ENCODE results near the gene FGF7. TPM values are rescaled to one million over a fixed set of nuclear protein-coding genes. Genes with fewer than 3 reads are reported as not detected.

FGF7 gene
- total and polyA plus RNA-seq, 2 of the 8 experiments (the other 6 are each of a cell fraction or from before 2014, with no cell fraction given), result not detected

GRCh38 chr15:49379996-49380395 lies 43.0 kb upstream of the FGF7 start:
- H3K4me2 ChIP-seq (ENCODE audit: insufficient read depth in 1 of 2, low read depth in 2 of 2, low read length in 2 of 2), result no peak overlapping the region
- H4K91ac ChIP-seq (replicated peaks; ENCODE audit: insufficient read length, low read length), result no peak overlapping the region
- H3K9me3 ChIP-seq (ENCODE audit: insufficient read depth in 2 of 2, low read depth in 1 of 2, low read length in 1 of 2), result no peaks in the 10 kb centered on the region
- no peaks in the 10 kb centered on the region for H3K79me1 ChIP-seq (ENCODE audit: low read depth, low read length)
- no peak overlapping the region for H4K5ac ChIP-seq (ENCODE audit: insufficient read length, low read depth, low read length)
- H2AK5ac ChIP-seq (ENCODE audit: low read depth, low read length), result peak overlapping the region; percentile 96; the same call in 1 of the 2 replicates
- no peak overlapping the region for H3K14ac ChIP-seq (ENCODE audit: insufficient read length)
- H3K27ac ChIP-seq (ENCODE audit: low read depth, low read length), result no peak overlapping the region
- H3K4ac ChIP-seq (replicated peaks; ENCODE audit: insufficient read length, low read depth, low read length), result no peak overlapping the region
- H2BK5ac ChIP-seq (ENCODE audit: low read depth, low read length), result no peak overlapping the region; the same call in 1 of the 2 replicates
- ChIA-PET CTCF (ENCODE audit: partially characterized antibody) (interaction anchor here (0.8 kb wide), 1 partner anchor 143 kb away, joined by 3 read pairs; no protein-coding TSS in a partner anchor), POLR2A (ENCODE audit: partially characterized antibody) (no interaction called here)
- H4K20me1 ChIP-seq (replicated peaks in 1 of 2; ENCODE audit: control insufficient read depth in 1 of 2, insufficient read depth in 2 of 2, low read length in 2 of 2), result no peaks in the 10 kb centered on the region
- no peaks in the 10 kb centered on the region for H3K36me3 ChIP-seq (ENCODE audit: control insufficient read depth in 2 of 4, insufficient read depth in 4 of 4, low read length in 3 of 4)
- no peak overlapping the region for H2BK120ac ChIP-seq (replicated peaks; ENCODE audit: low read depth, low read length)
- H4K8ac ChIP-seq (ENCODE audit: extremely low read depth, insufficient read depth, low read length), result no peak overlapping the region
- H3K23ac ChIP-seq (ENCODE audit: insufficient read length), result no peak overlapping the region
- H2BK15ac ChIP-seq (ENCODE audit: low read length), result no peak overlapping the region
- H3K23me2 ChIP-seq (ENCODE audit: low read depth, low read length), result no peaks in the 10 kb centered on the region
- no peak overlapping the region for H2BK12ac ChIP-seq (ENCODE audit: low read depth, low read length)
- H2BK20ac ChIP-seq (ENCODE audit: low read length), result no peak overlapping the region
- no peak overlapping the region for H3K4me3 ChIP-seq (ENCODE audit: extremely low read depth in 1 of 4, insufficient read depth in 2 of 4, low read depth in 3 of 4, low read length in 4 of 4)
- no peaks in the 10 kb centered on the region for H3K79me2 ChIP-seq (ENCODE audit: control insufficient read depth in 1 of 2, insufficient read depth in 2 of 2, low read length in 2 of 2)
- DNase-seq (ENCODE audit: low read depth in 1 of 2, low spot score in 2 of 2) (no peak), FAIRE-seq (no peak)
- H3K56ac ChIP-seq (replicated peaks; ENCODE audit: insufficient read length, low read depth, low read length), result no peak overlapping the region
- no peaks in the 10 kb centered on the region for H3K27me3 ChIP-seq (replicated peaks in 1 of 4; ENCODE audit: control insufficient read depth in 3 of 4, extremely low read depth in 1 of 4, insufficient read depth in 3 of 4, low read length in 3 of 4)
- H3K18ac ChIP-seq (ENCODE audit: extremely low read depth, low read length), result no peak overlapping the region
- H3K4me1 ChIP-seq (replicated peaks in 1 of 4; ENCODE audit: control insufficient read depth in 3 of 4, insufficient read depth in 4 of 4, low read length in 3 of 4), result peaks cover 0 to 8% (median 4%) of the 10 kb centered on the region in 4 experiments; a peak in 4 of 7 replicates
- H3K9ac ChIP-seq (replicated peaks in 1 of 4; ENCODE audit: extremely low read depth in 1 of 4, low read depth in 3 of 4, low read length in 3 of 4), result no peak overlapping the region
- 81% methylated on average over 4 of the region's 4 CpGs; no CpG with 5 or more reads in 1 of the 2 experiments for WGBS, 2 experiments (ENCODE audit: extremely low coverage in 1 of 2, insufficient coverage in 1 of 2, insufficient read length in 1 of 2, insufficient replicate concordance in 2 of 2, low coverage in 1 of 2, low lambda C conversion rate in 2 of 2, missing lambda C conversion rate in 1 of 2)
- no peak overlapping the region for H2AFZ ChIP-seq (ENCODE audit: low read length)
- no peak for TF ChIP-seq KDM1A (IDR thresholded peaks at IDR 0.05; ENCODE audit: borderline replicate concordance, low read length)
- no peak for TF ChIP-seq RFX5 (IDR thresholded peaks at IDR 0.05; ENCODE audit: borderline replicate concordance, low read depth, low read length)
- TF ChIP-seq CEBPB (IDR thresholded peaks at IDR 0.05; ENCODE audit: low read depth, low read length), result no peak
- no peak for TF ChIP-seq ASH2L (IDR thresholded peaks at IDR 0.05; ENCODE audit: low read length)

All from H1 (cell line).